OCI-LY7 (cell line): ENCODE measurements around the gene TBC1D10B.
"Not testable (repeated sequence)": the region's sequence is repeated elsewhere in the genome, so short reads cannot be mapped to it uniquely, and the experiment has no call there.

Experiments used
- EZH2phosphoT487 ChIP-seq: fragments of 200-600 bp; sonication (generic); IDR thresholded peaks from 2 replicates; pipeline ENCODE4 v1.6.1; 2018; ENCODE audit warnings: low read depth, borderline replicate concordance, mild to moderate bottlenecking, mixed run types, antibody characterized with exemption, low read length, moderate library complexity, mixed read lengths
- TF ChIP-seq, protein P1 (sequence below): fragments of 200-600 bp; sonication (generic); conservative IDR thresholded peaks from 2 replicates; pipeline ENCODE4 v1.5.1; 2014; ENCODE audit warnings: mild to moderate bottlenecking, antibody characterized with exemption, low read length, moderate library complexity, mixed read lengths

DNA sequence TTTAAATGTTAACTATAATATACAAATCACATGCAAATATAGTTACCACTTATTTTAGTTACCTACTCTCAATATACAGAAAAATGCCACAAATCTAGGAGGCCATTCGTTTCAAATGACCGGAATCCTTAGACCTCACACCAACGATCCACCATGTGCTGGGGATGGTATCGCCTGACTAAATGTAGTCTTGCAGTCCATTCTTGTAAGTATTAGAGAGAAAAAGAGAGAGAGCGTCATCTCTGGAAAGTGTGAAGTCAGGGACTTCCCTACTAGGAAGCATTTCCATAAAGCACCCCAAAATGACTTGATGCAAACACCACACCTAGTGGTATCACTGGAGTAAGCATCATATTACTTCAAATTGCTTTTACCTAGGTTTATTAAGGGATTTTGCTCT lies 61.0 kb downstream of the TBC1D10B start:
- TF ChIP-seq, protein P1, sequence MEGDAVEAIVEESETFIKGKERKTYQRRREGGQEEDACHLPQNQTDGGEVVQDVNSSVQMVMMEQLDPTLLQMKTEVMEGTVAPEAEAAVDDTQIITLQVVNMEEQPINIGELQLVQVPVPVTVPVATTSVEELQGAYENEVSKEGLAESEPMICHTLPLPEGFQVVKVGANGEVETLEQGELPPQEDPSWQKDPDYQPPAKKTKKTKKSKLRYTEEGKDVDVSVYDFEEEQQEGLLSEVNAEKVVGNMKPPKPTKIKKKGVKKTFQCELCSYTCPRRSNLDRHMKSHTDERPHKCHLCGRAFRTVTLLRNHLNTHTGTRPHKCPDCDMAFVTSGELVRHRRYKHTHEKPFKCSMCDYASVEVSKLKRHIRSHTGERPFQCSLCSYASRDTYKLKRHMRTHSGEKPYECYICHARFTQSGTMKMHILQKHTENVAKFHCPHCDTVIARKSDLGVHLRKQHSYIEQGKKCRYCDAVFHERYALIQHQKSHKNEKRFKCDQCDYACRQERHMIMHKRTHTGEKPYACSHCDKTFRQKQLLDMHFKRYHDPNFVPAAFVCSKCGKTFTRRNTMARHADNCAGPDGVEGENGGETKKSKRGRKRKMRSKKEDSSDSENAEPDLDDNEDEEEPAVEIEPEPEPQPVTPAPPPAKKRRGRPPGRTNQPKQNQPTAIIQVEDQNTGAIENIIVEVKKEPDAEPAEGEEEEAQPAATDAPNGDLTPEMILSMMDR = not testable (repeated sequence)
- TF ChIP-seq EZH2phosphoT487 = not testable (repeated sequence)
